Pons (tissue), 1 donor: ENCODE measurements around the gene DNAJC15.

Experiments used
- DNase-seq: peaks from one replicate; pipeline ENCODE4 v3.0.0-alpha.2; 2016; ENCODE audit warnings: low spot score

The DNAJC15 gene

GRCh38 chr13:43127103-43127798 is 103.9 kb downstream of the DNAJC15 start:
- no peak for DNase-seq

GRCh38 chr13:43127827-43128226 is 104.4 kb downstream of the DNAJC15 start:
- no peak for DNase-seq

- DNase-seq: no peak
Measured at GRCh38 chr13:43128504-43128961, 105.1 kb downstream of the DNAJC15 start.

- DNase-seq: no peak
Measured at GRCh38 chr13:43129066-43129465, 105.7 kb downstream of the DNAJC15 start.

GRCh38 chr13:43129511-43130110 is 106.2 kb downstream of the DNAJC15 start:
- DNase-seq: no peak

DNA sequence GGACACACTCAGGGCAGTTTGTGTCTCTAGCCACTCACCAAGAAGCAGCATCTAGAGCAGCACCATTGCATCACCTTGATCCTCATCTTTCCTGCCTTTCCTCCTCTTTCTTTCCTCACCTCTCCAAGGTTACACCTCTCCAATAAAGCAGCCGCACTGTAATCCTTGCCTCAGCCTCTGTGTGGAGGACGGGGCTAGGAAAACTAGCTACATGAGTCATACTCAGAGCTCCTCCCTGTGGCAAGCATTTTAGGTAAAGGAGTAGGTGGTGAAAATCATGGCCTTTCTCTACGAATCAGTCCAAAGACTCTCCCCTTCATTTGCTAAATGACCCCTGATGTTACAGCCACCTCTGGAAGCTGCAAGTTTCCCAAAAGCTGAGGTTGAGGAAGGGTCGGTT is 108.9 kb downstream of the DNAJC15 start:
- peak; percentile 32 for DNase-seq

GRCh38 chr13:43132911-43133310 is 109.5 kb downstream of the DNAJC15 start:
- DNase-seq: no peak

GRCh38 chr13:43133792-43134191 is 110.4 kb downstream of the DNAJC15 start:
- DNase-seq: no peak

GRCh38 chr13:43134868-43135267 is 111.5 kb downstream of the DNAJC15 start:
- DNase-seq: no peak

- no peak for DNase-seq
Measured at GRCh38 chr13:43135516-43135915, 112.1 kb downstream of the DNAJC15 start.

GRCh38 chr13:43136920-43137575 is 113.7 kb downstream of the DNAJC15 start:
- no peak for DNase-seq

DNA sequence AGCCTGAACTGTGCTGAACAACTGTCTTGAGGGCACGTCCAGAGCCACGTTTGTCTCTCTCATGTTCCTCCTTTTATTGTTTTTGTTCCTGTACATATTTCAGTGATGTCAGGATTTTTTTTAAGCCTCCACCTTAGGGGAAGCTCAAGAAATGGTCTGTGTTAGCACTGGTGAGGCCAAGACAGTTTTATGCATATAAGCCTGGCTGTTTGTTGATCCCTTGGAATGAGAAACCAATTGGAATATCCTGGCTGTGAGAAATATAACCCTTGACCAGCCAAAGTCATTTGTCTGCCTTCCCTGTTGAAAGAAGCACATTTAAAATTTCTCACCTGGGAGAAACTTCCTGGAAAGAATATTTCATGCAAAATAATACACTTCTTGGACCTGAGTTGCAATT is 115.8 kb downstream of the DNAJC15 start:
- no peak for DNase-seq

GRCh38 chr13:43139921-43140320 is 116.5 kb downstream of the DNAJC15 start:
- no peak for DNase-seq

DNA sequence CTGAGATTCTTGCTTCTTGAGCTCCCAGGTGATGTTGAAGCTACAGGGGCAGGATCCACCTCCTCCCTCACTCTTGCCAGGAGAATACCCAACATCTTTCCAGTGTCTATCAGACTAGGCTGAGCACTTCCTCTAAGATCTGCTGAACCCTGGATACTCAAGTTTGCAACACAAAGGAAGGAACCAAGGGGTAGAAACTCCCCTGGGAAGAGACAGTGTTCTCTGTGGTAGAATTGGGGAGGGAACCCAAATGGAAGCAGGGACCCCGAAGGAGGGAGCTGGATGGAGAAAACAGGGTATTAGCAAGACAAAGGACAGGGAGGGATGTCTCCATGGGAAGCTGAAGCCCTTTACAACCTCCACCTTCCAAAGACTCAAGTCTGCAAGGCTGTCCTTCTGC is 117.6 kb downstream of the DNAJC15 start:
- no peak for DNase-seq

GRCh38 chr13:43141685-43142084 is 118.3 kb downstream of the DNAJC15 start:
- no peak for DNase-seq

- DNase-seq: no peak
Measured at GRCh38 chr13:43143591-43143990, 120.2 kb downstream of the DNAJC15 start.

DNA sequence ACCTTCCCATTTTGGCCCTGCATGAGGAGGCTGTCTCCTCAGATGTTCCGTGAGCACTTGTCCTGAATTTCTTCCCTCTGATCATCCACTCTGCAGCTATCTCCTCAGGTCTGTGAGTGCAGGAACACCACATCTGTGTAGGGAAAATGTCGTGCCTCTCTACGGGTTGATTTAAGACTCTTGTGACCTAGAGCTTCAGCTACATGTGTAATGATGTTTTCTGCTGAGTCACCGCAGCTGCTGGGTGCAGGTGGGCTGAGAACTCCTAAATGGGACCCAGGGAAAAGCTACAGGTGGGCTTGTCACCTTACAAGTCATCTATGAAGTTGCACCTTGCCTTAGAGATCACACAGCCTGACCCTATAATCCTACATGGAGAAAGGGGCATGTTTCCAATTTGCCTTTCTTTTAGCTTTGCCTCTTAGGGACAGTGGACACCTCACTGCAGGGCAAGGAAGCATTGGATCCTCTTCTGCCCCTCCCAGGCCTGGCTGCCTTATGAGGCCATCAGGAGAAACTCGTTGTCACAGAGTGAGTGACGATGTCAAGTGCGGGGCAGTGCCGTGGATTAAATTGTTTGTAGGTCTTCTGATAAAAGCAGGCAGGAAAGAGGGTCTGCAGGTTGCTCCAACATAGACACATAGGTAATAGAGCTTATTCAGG is 122.3 kb downstream of the DNAJC15 start:
- DNase-seq: no peak

DNA sequence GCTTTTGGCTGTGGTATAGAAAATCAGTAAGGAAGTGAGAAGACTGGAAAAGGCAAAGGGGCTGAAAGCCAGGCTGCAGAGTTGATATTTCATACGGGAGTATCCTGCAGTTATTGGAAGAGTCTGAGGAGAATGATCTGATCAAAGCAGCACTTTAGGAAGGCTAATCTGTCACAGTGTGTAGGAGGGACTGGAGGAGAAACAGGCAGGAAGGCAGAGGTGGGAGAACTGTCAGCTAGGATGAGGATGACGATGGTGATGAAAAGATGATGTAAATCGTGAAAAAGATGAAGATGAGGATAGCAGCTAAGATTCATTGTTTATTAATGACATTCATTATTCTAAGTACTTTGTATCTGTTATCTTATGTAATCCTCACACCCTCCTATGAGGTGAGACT is 123.0 kb downstream of the DNAJC15 start:
- no peak for DNase-seq

GRCh38 chr13:43150369-43151207 is 127.2 kb downstream of the DNAJC15 start:
- DNase-seq: no peak

DNA sequence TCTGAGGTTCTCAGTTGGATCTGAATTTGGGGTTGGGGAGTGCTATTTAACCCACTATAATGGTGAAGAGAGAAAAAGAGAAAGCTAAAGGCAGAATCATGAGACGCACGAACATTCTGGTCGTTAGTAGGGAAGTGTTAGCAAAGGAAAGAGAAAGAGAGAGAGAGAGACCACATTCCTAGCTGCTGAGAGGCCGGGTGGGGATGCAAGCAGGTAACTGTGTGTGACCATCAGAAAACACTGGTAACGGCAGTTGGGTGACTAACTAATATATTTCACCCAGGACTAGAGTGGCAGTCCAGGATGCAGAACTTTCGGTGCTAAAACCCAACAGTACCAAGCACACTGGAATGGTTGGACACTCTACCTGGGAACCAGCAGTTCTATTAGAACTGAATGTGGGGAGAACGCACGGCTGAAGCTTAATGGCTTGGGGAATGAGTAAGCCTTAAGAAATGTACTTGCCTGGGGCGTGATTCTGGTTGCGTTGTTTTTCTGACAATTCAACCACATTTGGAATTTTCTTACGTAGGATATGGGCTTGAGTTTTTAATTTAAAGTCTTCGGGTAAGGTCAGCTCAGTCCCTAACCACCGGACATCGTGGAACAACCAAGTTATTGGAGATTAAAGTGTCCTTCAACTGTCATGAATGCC is 130.2 kb downstream of the DNAJC15 start:
- no peak for DNase-seq

DNA sequence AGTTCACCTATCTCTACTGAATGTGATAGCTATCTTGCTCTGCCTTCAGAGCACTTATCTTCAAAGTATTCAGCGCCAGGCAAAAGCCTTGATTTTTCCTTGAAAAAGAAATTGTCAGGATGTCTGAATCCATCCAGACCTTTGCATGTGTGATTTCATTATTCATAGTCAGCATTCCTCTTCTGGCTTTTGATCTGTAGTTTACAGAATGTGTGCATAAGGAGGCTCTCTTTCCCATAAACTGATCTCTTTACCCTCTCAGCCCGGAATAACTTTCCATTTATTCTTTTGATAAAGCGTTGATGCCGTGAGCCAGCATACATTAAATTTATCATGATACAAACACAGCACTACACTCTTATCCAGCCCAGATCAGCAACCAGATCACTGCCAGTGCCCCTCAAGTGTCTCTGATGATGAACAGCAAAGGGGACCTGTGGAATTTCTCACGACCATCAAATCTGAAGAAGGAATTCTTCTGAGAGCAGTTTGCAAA is 130.8 kb downstream of the DNAJC15 start:
- DNase-seq: no peak
